Measurements from ENCODE around the gene CDH8. TPM values are rescaled to one million over a fixed set of nuclear protein-coding genes. Genes with fewer than 3 reads are reported as not detected.

CDH8 gene
- total RNA-seq, 1 experiment from 2014 or later, result not detected

GRCh38 chr16:61617219-61617783 lies 418.9 kb downstream of the CDH8 start:
- Mint-ChIP-seq H3K4me3 (ENCODE audit: low read depth, unreplicated experiment) (no peak overlapping the region), H3K36me3 (ENCODE audit: insufficient read depth, unreplicated experiment) (no peaks in the 10 kb centered on the region), H3K9me3 (ENCODE audit: low read depth, unreplicated experiment) (peaks cover 7% of the 10 kb centered on the region), H3K27me3 (ENCODE audit: unreplicated experiment) (no peaks in the 10 kb centered on the region), H3K27ac (ENCODE audit: unreplicated experiment) (no peak overlapping the region), H3K4me1 (ENCODE audit: low read depth, unreplicated experiment) (no peaks in the 10 kb centered on the region)
- intact Hi-C loops (cut with micrococcal nuclease; ENCODE audit: unreplicated experiment), result no loop called here
- CTCF ChIA-PET, result no interaction called here
- TF ChIP-seq CTCF (IDR thresholded peaks at IDR 0.05; ENCODE audit: unreplicated experiment), result no peak
- DNase-seq, result no peak
- no TSS peak for BruUV-seq (replicated peaks)

- TF ChIP-seq CTCF (IDR thresholded peaks at IDR 0.05; ENCODE audit: unreplicated experiment), result no peak
- Mint-ChIP-seq H3K27me3 (ENCODE audit: unreplicated experiment) (no peaks in the 10 kb centered on the region), H3K36me3 (ENCODE audit: insufficient read depth, unreplicated experiment) (no peaks in the 10 kb centered on the region), H3K4me3 (ENCODE audit: low read depth, unreplicated experiment) (no peak overlapping the region), H3K27ac (ENCODE audit: unreplicated experiment) (no peak overlapping the region), H3K4me1 (ENCODE audit: low read depth, unreplicated experiment) (no peaks in the 10 kb centered on the region), H3K9me3 (ENCODE audit: low read depth, unreplicated experiment) (peaks cover 7% of the 10 kb centered on the region)
- DNase-seq, result no peak
- CTCF ChIA-PET, result no interaction called here
- no TSS peak for BruUV-seq (replicated peaks)
- intact Hi-C loops (cut with micrococcal nuclease; ENCODE audit: unreplicated experiment), result no loop called here
Observed at GRCh38 chr16:61616088-61616487, 420.1 kb downstream of the CDH8 start.

GRCh38 chr16:61611847-61612491 lies 424.3 kb downstream of the CDH8 start:
- peaks cover 5% of the 10 kb centered on the region for H3K9me3 Mint-ChIP-seq (ENCODE audit: low read depth, unreplicated experiment)
- no TSS peak for BruUV-seq (replicated peaks)
- no peaks in the 10 kb centered on the region for H3K27me3 Mint-ChIP-seq (ENCODE audit: unreplicated experiment)
- H3K36me3 Mint-ChIP-seq (ENCODE audit: insufficient read depth, unreplicated experiment), result no peaks in the 10 kb centered on the region
- intact Hi-C loops (cut with micrococcal nuclease; ENCODE audit: unreplicated experiment), result no loop called here
- no peak overlapping the region for H3K27ac Mint-ChIP-seq (ENCODE audit: unreplicated experiment)
- DNase-seq, result no peak
- CTCF ChIA-PET, result no interaction called here
- H3K4me1 Mint-ChIP-seq (ENCODE audit: low read depth, unreplicated experiment), result no peaks in the 10 kb centered on the region
- H3K4me3 Mint-ChIP-seq (ENCODE audit: low read depth, unreplicated experiment), result no peak overlapping the region
- no peak for TF ChIP-seq CTCF (IDR thresholded peaks at IDR 0.05; ENCODE audit: unreplicated experiment)

GRCh38 chr16:61606581-61606980 lies 429.7 kb downstream of the CDH8 start:
- no peaks in the 10 kb centered on the region for H3K4me1 Mint-ChIP-seq (ENCODE audit: low read depth, unreplicated experiment)
- BruUV-seq (replicated peaks), result no TSS peak
- no peak for DNase-seq
- intact Hi-C loops (cut with micrococcal nuclease; ENCODE audit: unreplicated experiment), result no loop called here
- H3K27me3 Mint-ChIP-seq (ENCODE audit: unreplicated experiment), result no peaks in the 10 kb centered on the region
- no peak overlapping the region for H3K27ac Mint-ChIP-seq (ENCODE audit: unreplicated experiment)
- TF ChIP-seq CTCF (IDR thresholded peaks at IDR 0.05; ENCODE audit: unreplicated experiment), result no peak
- CTCF ChIA-PET, result no interaction called here
- no peaks in the 10 kb centered on the region for H3K36me3 Mint-ChIP-seq (ENCODE audit: insufficient read depth, unreplicated experiment)
- H3K4me3 Mint-ChIP-seq (ENCODE audit: low read depth, unreplicated experiment), result no peak overlapping the region
- H3K9me3 Mint-ChIP-seq (ENCODE audit: low read depth, unreplicated experiment), result peaks cover 16% of the 10 kb centered on the region

Data from Calu3 (cell line).